Stomach (tissue), 4 donors: ENCODE data around the gene BNC2.
"Not testable (repeated sequence)": the region's sequence is repeated elsewhere in the genome, so short reads cannot be mapped to it uniquely, and the experiment has no call there.

Experiments
- EP300 ChIP-seq: sonication (generic); formaldehyde crosslinking; IDR thresholded peaks from one replicate; pipeline ENCODE4 v1.6.1; 2017; ENCODE audit warnings: antibody characterized with exemption
- POLR2A ChIP-seq, 4 donors: fragments of 450-650 bp; IDR thresholded peaks; one replicate each; pipeline ENCODE4 v1.6.1; 2016; ENCODE audit warnings: antibody characterized with exemption in 4 of 4, control low read depth in 2 of 4, mild to moderate bottlenecking in 1 of 4, moderate library complexity in 1 of 4
- TF ChIP-seq, protein P1 (sequence below), 7 experiments: fragments of 450-650 bp in 4 of 7; fragments of 200-600 bp in 3 of 7; sonication (generic) in 3 of 7; IDR thresholded peaks; one replicate each; pipeline ENCODE4 v1.5.1; 2016 to 2019; ENCODE audit warnings: antibody characterized with exemption in 7 of 7, control low read depth in 2 of 7, mild to moderate bottlenecking in 1 of 7

DNA sequence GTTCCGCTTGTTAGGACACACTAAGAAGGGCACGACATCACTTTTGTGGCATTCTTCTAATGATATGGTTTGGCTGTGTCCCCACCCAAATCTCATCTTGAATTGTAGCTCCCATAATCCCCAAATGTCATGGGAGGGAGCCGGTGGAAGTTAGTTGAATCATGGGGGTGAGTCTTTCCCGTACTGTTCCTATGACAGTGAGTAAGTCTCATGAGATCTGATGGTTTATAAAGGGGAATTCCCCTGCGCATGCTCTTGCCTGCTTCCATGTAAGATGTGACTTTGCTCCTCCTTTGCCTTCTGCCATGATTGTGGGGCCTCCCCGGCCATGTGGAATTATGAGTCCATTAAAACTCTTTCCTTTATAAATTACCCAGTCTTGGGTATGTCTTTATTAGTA lies 431.6 kb downstream of the BNC2 start:
- TF ChIP-seq, protein P1, sequence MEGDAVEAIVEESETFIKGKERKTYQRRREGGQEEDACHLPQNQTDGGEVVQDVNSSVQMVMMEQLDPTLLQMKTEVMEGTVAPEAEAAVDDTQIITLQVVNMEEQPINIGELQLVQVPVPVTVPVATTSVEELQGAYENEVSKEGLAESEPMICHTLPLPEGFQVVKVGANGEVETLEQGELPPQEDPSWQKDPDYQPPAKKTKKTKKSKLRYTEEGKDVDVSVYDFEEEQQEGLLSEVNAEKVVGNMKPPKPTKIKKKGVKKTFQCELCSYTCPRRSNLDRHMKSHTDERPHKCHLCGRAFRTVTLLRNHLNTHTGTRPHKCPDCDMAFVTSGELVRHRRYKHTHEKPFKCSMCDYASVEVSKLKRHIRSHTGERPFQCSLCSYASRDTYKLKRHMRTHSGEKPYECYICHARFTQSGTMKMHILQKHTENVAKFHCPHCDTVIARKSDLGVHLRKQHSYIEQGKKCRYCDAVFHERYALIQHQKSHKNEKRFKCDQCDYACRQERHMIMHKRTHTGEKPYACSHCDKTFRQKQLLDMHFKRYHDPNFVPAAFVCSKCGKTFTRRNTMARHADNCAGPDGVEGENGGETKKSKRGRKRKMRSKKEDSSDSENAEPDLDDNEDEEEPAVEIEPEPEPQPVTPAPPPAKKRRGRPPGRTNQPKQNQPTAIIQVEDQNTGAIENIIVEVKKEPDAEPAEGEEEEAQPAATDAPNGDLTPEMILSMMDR (IDR thresholded peaks at IDR 0.05), result not testable (repeated sequence)
- not testable (repeated sequence) for TF ChIP-seq POLR2A (IDR thresholded peaks at IDR 0.05); EP300
